Measurements from ENCODE around the gene OR1E1.
A peak's percentile ranks its signal among the peaks of the same experiment; 100 is the strongest.
"Not testable (repeated sequence)": the region's sequence is repeated elsewhere in the genome, so short reads cannot be mapped to it uniquely, and the experiment has no call there.

Gene OR1E1

DNA sequence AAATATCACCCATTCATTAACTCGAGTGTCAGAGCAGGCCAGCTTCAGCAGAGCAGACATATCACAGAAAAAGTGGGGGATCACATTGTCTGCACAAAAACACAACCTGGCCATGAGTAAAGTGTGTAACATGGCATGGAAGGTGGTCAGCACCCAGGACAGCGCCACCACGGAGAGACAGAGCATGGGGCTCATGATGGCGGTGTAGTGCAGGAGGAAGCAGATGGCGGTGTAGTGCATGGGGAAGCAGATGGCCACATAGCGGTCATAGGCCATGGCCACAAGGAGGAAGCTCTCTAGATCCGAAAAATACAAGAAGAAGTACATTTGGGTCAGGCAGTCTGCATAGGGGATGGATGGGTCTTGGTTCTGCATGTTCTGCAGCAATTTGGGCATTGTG lies 35.0 kb upstream of the OR1E1 start:
- H3K4me1 ChIP-seq (ENCODE audit: control insufficient read depth, insufficient read depth, low read length); H3K27ac ChIP-seq (ENCODE audit: extremely low read depth, low read depth, low read length); CTCF ChIA-PET; H3K36me3 ChIP-seq (ENCODE audit: control insufficient read depth in 2 of 2, insufficient read depth in 1 of 2, low read length in 2 of 2); H3K4me3 ChIP-seq (ENCODE audit: low read depth, low read length); H3K9me3 ChIP-seq (ENCODE audit: control insufficient read depth, insufficient read depth, low read depth, low read length); POLR2A ChIA-PET: not testable (repeated sequence)
- TF ChIP-seq, protein P1, sequence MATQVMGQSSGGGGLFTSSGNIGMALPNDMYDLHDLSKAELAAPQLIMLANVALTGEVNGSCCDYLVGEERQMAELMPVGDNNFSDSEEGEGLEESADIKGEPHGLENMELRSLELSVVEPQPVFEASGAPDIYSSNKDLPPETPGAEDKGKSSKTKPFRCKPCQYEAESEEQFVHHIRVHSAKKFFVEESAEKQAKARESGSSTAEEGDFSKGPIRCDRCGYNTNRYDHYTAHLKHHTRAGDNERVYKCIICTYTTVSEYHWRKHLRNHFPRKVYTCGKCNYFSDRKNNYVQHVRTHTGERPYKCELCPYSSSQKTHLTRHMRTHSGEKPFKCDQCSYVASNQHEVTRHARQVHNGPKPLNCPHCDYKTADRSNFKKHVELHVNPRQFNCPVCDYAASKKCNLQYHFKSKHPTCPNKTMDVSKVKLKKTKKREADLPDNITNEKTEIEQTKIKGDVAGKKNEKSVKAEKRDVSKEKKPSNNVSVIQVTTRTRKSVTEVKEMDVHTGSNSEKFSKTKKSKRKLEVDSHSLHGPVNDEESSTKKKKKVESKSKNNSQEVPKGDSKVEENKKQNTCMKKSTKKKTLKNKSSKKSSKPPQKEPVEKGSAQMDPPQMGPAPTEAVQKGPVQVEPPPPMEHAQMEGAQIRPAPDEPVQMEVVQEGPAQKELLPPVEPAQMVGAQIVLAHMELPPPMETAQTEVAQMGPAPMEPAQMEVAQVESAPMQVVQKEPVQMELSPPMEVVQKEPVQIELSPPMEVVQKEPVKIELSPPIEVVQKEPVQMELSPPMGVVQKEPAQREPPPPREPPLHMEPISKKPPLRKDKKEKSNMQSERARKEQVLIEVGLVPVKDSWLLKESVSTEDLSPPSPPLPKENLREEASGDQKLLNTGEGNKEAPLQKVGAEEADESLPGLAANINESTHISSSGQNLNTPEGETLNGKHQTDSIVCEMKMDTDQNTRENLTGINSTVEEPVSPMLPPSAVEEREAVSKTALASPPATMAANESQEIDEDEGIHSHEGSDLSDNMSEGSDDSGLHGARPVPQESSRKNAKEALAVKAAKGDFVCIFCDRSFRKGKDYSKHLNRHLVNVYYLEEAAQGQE (tag by site-specific recombination; IDR thresholded peaks at IDR 0.05), result peak; percentile 95

DNA sequence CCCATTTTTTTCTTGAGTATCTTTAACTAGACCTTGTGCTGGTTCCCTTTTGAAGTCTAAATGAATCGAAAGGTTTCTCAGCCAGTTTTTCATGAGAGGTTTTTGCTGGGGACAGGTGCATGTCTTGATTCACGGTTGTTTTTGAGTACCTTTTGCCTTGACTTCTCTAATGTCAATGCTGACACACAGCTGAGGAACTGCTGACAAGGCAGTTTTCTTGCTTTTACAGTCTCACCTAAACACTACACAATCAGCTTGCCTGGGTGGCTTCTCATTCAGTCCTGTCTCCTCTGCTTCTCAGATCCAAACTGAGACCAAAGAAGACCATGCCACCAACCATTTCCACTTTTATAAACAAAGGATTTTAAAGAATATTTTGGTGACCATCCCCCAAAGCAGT lies 20.0 kb upstream of the OR1E1 start:
- CTCF ChIA-PET, result interaction anchor here (0.6 kb wide), 1 partner anchor 127 kb away, joined by 4 read pairs; no protein-coding TSS in a partner anchor
- Histone ChIP-seq H3K9me3 (ENCODE audit: control insufficient read depth, insufficient read depth, low read depth, low read length) (no peaks in the 10 kb centered on the region), H3K4me3 (ENCODE audit: low read depth, low read length) (no peak overlapping the region), H3K4me1 (ENCODE audit: control insufficient read depth, insufficient read depth, low read length) (no peaks in the 10 kb centered on the region), H3K27ac (ENCODE audit: extremely low read depth, low read depth, low read length) (no peak overlapping the region), H3K36me3 (ENCODE audit: control insufficient read depth in 2 of 2, insufficient read depth in 1 of 2, low read length in 2 of 2) (no peaks in the 10 kb centered on the region)
- POLR2A ChIA-PET, result no interaction called here
- TF ChIP-seq ZNF544 (tag by site-specific recombination; IDR thresholded peaks at IDR 0.05) (no peak), ZNF362 (tag by site-specific recombination; IDR thresholded peaks at IDR 0.05) (no peak)
- TF ChIP-seq, protein P2, sequence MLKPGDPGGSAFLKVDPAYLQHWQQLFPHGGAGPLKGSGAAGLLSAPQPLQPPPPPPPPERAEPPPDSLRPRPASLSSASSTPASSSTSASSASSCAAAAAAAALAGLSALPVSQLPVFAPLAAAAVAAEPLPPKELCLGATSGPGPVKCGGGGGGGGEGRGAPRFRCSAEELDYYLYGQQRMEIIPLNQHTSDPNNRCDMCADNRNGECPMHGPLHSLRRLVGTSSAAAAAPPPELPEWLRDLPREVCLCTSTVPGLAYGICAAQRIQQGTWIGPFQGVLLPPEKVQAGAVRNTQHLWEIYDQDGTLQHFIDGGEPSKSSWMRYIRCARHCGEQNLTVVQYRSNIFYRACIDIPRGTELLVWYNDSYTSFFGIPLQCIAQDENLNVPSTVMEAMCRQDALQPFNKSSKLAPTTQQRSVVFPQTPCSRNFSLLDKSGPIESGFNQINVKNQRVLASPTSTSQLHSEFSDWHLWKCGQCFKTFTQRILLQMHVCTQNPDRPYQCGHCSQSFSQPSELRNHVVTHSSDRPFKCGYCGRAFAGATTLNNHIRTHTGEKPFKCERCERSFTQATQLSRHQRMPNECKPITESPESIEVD (tag by site-specific recombination; IDR thresholded peaks at IDR 0.05), result no peak

DNA sequence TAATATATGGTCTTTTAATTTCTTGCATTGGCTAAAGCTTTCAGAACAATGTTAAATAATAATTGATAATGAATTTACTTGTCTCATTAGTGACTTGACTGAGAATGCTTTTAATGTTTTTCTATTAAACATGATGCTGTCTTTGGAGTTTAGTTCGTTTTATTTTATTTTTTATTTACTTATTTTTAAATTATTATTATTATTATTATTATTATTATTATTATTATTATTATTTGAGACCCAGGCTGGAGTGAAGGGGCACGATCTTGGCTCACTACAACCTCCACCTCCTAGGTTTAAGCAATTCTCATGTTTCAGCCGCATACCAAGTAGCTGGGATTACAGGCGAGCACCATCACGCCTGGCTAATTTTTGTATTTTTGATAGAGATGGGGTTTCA lies 17.4 kb upstream of the OR1E1 start:
- no peaks in the 10 kb centered on the region for H3K4me1 ChIP-seq (ENCODE audit: control insufficient read depth, insufficient read depth, low read length)
- no peak overlapping the region for H3K4me3 ChIP-seq (ENCODE audit: low read depth, low read length)
- TF ChIP-seq ZNF423 (tag by site-specific recombination; IDR thresholded peaks at IDR 0.05) (no peak), ZNF311 (tag by site-specific recombination; IDR thresholded peaks at IDR 0.05; ENCODE audit: borderline replicate concordance) (no peak), ZEB2 (tag by site-specific recombination; IDR thresholded peaks at IDR 0.05) (no peak), KLF10 (tag by site-specific recombination; IDR thresholded peaks at IDR 0.05) (no peak), ZNF654 (tag by site-specific recombination; IDR thresholded peaks at IDR 0.05; ENCODE audit: low read depth) (no peak), ZNF16 (tag by site-specific recombination; IDR thresholded peaks at IDR 0.05; ENCODE audit: low read depth) (no peak), ZFHX2 (tag by site-specific recombination; conservative IDR thresholded peaks at IDR 0.05) (no peak), ZNF837 (tag by site-specific recombination; IDR thresholded peaks at IDR 0.05) (no peak), ZFP37 (tag by site-specific recombination; IDR thresholded peaks at IDR 0.05) (no peak), ZNF792 (tag by site-specific recombination; IDR thresholded peaks at IDR 0.05) (no peak), ZNF10 (tag by site-specific recombination; IDR thresholded peaks at IDR 0.05) (no peak), ZNF664 (tag by site-specific recombination; IDR thresholded peaks at IDR 0.05) (no peak)
- TF ChIP-seq, protein P3, sequence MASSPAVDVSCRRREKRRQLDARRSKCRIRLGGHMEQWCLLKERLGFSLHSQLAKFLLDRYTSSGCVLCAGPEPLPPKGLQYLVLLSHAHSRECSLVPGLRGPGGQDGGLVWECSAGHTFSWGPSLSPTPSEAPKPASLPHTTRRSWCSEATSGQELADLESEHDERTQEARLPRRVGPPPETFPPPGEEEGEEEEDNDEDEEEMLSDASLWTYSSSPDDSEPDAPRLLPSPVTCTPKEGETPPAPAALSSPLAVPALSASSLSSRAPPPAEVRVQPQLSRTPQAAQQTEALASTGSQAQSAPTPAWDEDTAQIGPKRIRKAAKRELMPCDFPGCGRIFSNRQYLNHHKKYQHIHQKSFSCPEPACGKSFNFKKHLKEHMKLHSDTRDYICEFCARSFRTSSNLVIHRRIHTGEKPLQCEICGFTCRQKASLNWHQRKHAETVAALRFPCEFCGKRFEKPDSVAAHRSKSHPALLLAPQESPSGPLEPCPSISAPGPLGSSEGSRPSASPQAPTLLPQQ (tag by site-specific recombination; IDR thresholded peaks at IDR 0.05), result no peak
- POLR2A ChIA-PET, result no interaction called here
- no peak overlapping the region for H3K27ac ChIP-seq (ENCODE audit: extremely low read depth, low read depth, low read length)
- CTCF ChIA-PET, result interaction anchor here (0.7 kb wide), 1 partner anchor 28 kb away, joined by 3 read pairs; no protein-coding TSS in a partner anchor
- no peaks in the 10 kb centered on the region for H3K36me3 ChIP-seq (ENCODE audit: control insufficient read depth in 2 of 2, insufficient read depth in 1 of 2, low read length in 2 of 2)
- no peaks in the 10 kb centered on the region for H3K9me3 ChIP-seq (ENCODE audit: control insufficient read depth, insufficient read depth, low read depth, low read length)

DNA sequence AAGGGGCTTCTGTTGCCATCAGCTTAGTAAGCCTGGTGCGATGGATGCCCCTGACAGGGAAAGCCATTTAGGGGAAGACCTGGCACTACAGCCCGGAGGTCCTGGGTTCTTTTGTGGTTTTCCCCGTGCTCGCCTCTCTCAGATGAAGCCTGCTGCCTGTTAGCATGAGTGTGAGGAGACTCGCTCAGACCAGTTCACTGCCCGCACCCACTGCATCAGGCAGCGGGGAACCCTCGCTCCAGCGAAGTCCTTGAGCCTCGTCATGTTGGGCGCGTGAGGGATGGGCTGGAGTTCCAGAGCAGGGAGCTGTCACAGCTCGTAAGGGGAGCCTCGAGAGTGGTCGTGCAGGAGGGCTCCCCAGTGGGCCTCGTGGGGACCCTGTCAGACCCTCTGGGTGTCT lies 14.0 kb upstream of the OR1E1 start:
- H3K4me1 ChIP-seq (ENCODE audit: control insufficient read depth, insufficient read depth, low read length); H3K9me3 ChIP-seq (ENCODE audit: control insufficient read depth, insufficient read depth, low read depth, low read length); POLR2A ChIA-PET; H3K36me3 ChIP-seq (ENCODE audit: control insufficient read depth in 2 of 2, insufficient read depth in 1 of 2, low read length in 2 of 2); CTCF ChIA-PET; H3K27ac ChIP-seq (ENCODE audit: extremely low read depth, low read depth, low read length); H3K4me3 ChIP-seq (ENCODE audit: low read depth, low read length): not testable (repeated sequence)

Data from HEK293 (cell line).